HG02678 (cell line): Measurements from ENCODE around the gene TRABD2B.
A peak's percentile ranks its signal among the peaks of the same experiment; 100 is the strongest.

Source experiments
- ATAC-seq: cut with Tn5 transposase; IDR thresholded peaks from one replicate; pipeline ENCODE4 v1.9.1; 2021; ENCODE audit warnings: mild to moderate bottlenecking, moderate library complexity; ENCODE audit not compliant: unreplicated experiment

TRABD2B gene

GRCh38 chr1:47997289-47998200 is at the start of gene TRABD2B:
Gene TRABD2B, minus strand, starts transcription at chr1:47997385.
- peak; percentile 80 for ATAC-seq

- ATAC-seq = no peak
Observed at GRCh38 chr1:48044311-48044710, 47.1 kb upstream of the TRABD2B start.

GRCh38 chr1:48043622-48044021 is 46.4 kb upstream of the TRABD2B start:
- no peak for ATAC-seq

- ATAC-seq = no peak
Observed at GRCh38 chr1:48040154-48040553, 43.0 kb upstream of the TRABD2B start.

- peak; percentile 62 for ATAC-seq
Observed at GRCh38 chr1:48039088-48040054, 42.2 kb upstream of the TRABD2B start.

- ATAC-seq = no peak
Observed at GRCh38 chr1:48038270-48038767, 41.1 kb upstream of the TRABD2B start.

GRCh38 chr1:48036710-48037355 is 39.6 kb upstream of the TRABD2B start:
- no peak for ATAC-seq

- no peak for ATAC-seq
Observed at GRCh38 chr1:48035371-48036141, 38.4 kb upstream of the TRABD2B start.

GRCh38 chr1:48033495-48034045 is 36.4 kb upstream of the TRABD2B start:
- ATAC-seq = no peak

- ATAC-seq = no peak
Observed at GRCh38 chr1:48031676-48032075, 34.5 kb upstream of the TRABD2B start.

GRCh38 chr1:48030696-48031365 is 33.6 kb upstream of the TRABD2B start:
- ATAC-seq = no peak

- no peak for ATAC-seq
Observed at GRCh38 chr1:48030211-48030610, 33.0 kb upstream of the TRABD2B start.

GRCh38 chr1:48028218-48029069 is 31.3 kb upstream of the TRABD2B start:
- no peak for ATAC-seq

- ATAC-seq = no peak
Observed at GRCh38 chr1:48027533-48027835, 30.3 kb upstream of the TRABD2B start.

GRCh38 chr1:48026701-48027532 is 29.7 kb upstream of the TRABD2B start:
- ATAC-seq = no peak

- no peak for ATAC-seq
Observed at GRCh38 chr1:48026275-48026674, 29.1 kb upstream of the TRABD2B start.

- no peak for ATAC-seq
Observed at GRCh38 chr1:48025076-48025475, 27.9 kb upstream of the TRABD2B start.

GRCh38 chr1:48023488-48023887 is 26.3 kb upstream of the TRABD2B start:
- ATAC-seq = no peak
